Measurements from ENCODE around the gene EYS.

The EYS gene

DNA sequence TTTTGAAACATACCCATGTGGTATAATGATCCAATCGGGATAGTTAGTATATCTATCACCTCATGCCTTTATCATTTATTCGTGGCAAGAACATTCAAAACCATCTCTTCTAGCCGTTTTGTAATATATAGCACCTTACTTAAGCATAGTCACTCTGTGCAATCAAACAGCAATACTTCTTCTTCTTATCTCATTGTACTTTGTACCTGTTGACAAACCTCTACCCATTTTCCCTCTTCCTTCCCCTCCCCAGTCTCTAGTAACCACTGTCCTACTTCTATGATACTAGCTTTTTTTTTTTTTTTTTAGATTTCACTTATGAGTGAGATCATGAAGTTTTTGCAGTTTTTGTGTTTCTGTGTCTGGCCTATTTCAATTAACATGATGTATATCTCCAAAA, 296.7 kb downstream of the EYS start:
- no peak overlapping the region for H3K23ac ChIP-seq (ENCODE audit: low read length in 2 of 2)
- no peaks in the 10 kb centered on the region for H3K4me1 ChIP-seq (ENCODE audit: control insufficient read depth, insufficient read depth, low read depth, low read length)
- H3K14ac ChIP-seq (ENCODE audit: low read length in 2 of 2), result no peak overlapping the region
- H4K8ac ChIP-seq (ENCODE audit: low read length), result no peak overlapping the region
- H2BK15ac ChIP-seq (ENCODE audit: low read depth, poor library complexity, severe bottlenecking), result no peak overlapping the region
- no peak overlapping the region for H2AFZ ChIP-seq (ENCODE audit: low read depth, low read length)
- H3K4ac ChIP-seq (ENCODE audit: low read depth in 1 of 2, low read length in 2 of 2), result no peak overlapping the region
- no peak for DNase-seq
- 94% methylated on average over 3 of the region's 3 CpGs for WGBS
- H4K91ac ChIP-seq (ENCODE audit: low read length), result no peak overlapping the region
- no peak overlapping the region for H2AK5ac ChIP-seq (ENCODE audit: low read length, severe bottlenecking)
- no peak overlapping the region for H3K4me2 ChIP-seq (ENCODE audit: low read length, poor library complexity, severe bottlenecking)
- H3K27me3 ChIP-seq (ENCODE audit: control insufficient read depth in 1 of 2, insufficient read depth in 1 of 2, low read length in 2 of 2), result no peaks in the 10 kb centered on the region
- no peak overlapping the region for H3K27ac ChIP-seq (ENCODE audit: low read length, poor library complexity, severe bottlenecking)
- H3K9ac ChIP-seq (ENCODE audit: low read length), result no peak overlapping the region
- peaks cover 4% of the 10 kb centered on the region for H3K9me3 ChIP-seq (ENCODE audit: control insufficient read depth, low read length)
- H3K79me1 ChIP-seq (replicated peaks; ENCODE audit: low read length, poor library complexity, severe bottlenecking), result no peaks in the 10 kb centered on the region
- H3K18ac ChIP-seq (ENCODE audit: low read depth in 1 of 2, low read length in 2 of 2), result no peak overlapping the region
- no peak overlapping the region for H3K4me3 ChIP-seq (ENCODE audit: insufficient read depth in 1 of 2, low read depth in 1 of 2, low read length in 2 of 2)
- H2BK12ac ChIP-seq (ENCODE audit: low read length in 2 of 2), result no peak overlapping the region
- H3K36me3 ChIP-seq (ENCODE audit: control insufficient read depth in 1 of 2, insufficient read depth in 2 of 2, low read depth in 1 of 2, low read length in 2 of 2), result no peaks in the 10 kb centered on the region
- H2BK120ac ChIP-seq (ENCODE audit: low read depth, low read length), result no peak overlapping the region
- no peak overlapping the region for H2BK5ac ChIP-seq (ENCODE audit: low read depth, low read length, poor library complexity, severe bottlenecking)

GRCh38 chr6:65402564-65402963, 304.5 kb downstream of the EYS start:
- Histone ChIP-seq H2BK15ac (ENCODE audit: low read depth, poor library complexity, severe bottlenecking) (no peak overlapping the region), H3K27ac (ENCODE audit: low read length, poor library complexity, severe bottlenecking) (no peak overlapping the region), H3K4me2 (ENCODE audit: low read length, poor library complexity, severe bottlenecking) (no peak overlapping the region), H3K4me3 (ENCODE audit: insufficient read depth in 1 of 2, low read depth in 1 of 2, low read length in 2 of 2) (no peak overlapping the region), H2BK12ac (ENCODE audit: low read length in 2 of 2) (no peak overlapping the region), H2AFZ (ENCODE audit: low read depth, low read length) (no peak overlapping the region), H3K4me1 (ENCODE audit: control insufficient read depth, insufficient read depth, low read depth, low read length) (no peaks in the 10 kb centered on the region), H3K27me3 (ENCODE audit: control insufficient read depth in 1 of 2, insufficient read depth in 1 of 2, low read length in 2 of 2) (no peaks in the 10 kb centered on the region), H3K23ac (ENCODE audit: low read length in 2 of 2) (no peak overlapping the region), H3K4ac (ENCODE audit: low read depth in 1 of 2, low read length in 2 of 2) (no peak overlapping the region), H4K8ac (ENCODE audit: low read length) (no peak overlapping the region), H2BK5ac (ENCODE audit: low read depth, low read length, poor library complexity, severe bottlenecking) (no peak overlapping the region), H3K36me3 (ENCODE audit: control insufficient read depth in 1 of 2, insufficient read depth in 2 of 2, low read depth in 1 of 2, low read length in 2 of 2) (no peaks in the 10 kb centered on the region), H3K18ac (ENCODE audit: low read depth in 1 of 2, low read length in 2 of 2) (no peak overlapping the region), H3K79me1 (replicated peaks; ENCODE audit: low read length, poor library complexity, severe bottlenecking) (no peaks in the 10 kb centered on the region), H3K9ac (ENCODE audit: low read length) (no peak overlapping the region), H4K91ac (ENCODE audit: low read length) (no peak overlapping the region), H2AK5ac (ENCODE audit: low read length, severe bottlenecking) (no peak overlapping the region), H2BK120ac (ENCODE audit: low read depth, low read length) (no peak overlapping the region), H3K14ac (ENCODE audit: low read length in 2 of 2) (no peak overlapping the region), H3K9me3 (ENCODE audit: control insufficient read depth, low read length) (no peaks in the 10 kb centered on the region)
- DNase-seq, result no peak

DNA sequence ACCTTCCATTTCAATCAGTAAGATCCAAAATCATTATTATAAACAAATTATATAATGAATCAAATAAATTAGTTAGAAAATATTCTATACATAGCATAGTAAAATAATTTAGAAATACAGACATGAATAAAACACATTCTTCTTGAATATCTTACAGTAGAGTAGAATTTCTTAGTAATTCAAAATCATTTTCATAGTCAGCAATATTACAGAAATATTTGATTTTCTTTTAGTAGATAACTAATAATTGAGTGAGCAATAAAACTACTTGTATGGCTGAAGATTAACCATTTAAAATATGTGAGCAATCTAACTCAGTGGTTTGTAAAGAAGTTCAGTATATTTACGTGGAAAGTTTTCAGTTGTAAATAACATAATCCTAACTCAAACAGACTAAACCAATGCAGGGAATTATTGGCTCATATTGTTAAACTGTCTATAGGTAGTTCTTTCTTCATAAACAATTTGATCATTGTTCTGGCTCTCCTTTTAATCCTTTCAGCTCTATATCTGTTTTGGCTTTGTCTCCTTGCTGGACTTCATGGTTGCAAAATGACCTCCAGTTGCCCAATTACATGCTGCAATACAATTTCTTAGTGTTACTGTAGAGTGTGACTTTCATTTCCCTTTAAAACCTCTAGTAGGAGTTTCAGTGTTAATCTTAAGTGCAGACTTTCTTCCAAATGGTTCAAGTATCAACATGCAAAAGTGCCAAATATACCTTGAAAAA, 307.5 kb downstream of the EYS start:
- H3K23ac ChIP-seq (ENCODE audit: low read length in 2 of 2), result no peak overlapping the region
- H2BK120ac ChIP-seq (ENCODE audit: low read depth, low read length), result no peak overlapping the region
- H4K8ac ChIP-seq (ENCODE audit: low read length), result no peak overlapping the region
- peak; percentile 31 for DNase-seq
- no peak overlapping the region for H4K91ac ChIP-seq (ENCODE audit: low read length)
- no peak overlapping the region for H2AFZ ChIP-seq (ENCODE audit: low read depth, low read length)
- no peak overlapping the region for H3K18ac ChIP-seq (ENCODE audit: low read depth in 1 of 2, low read length in 2 of 2)
- no peaks in the 10 kb centered on the region for H3K79me1 ChIP-seq (replicated peaks; ENCODE audit: low read length, poor library complexity, severe bottlenecking)
- no CpG with 5 or more reads among the region's 1 CpG for WGBS
- no peak overlapping the region for H2BK15ac ChIP-seq (ENCODE audit: low read depth, poor library complexity, severe bottlenecking)
- H3K36me3 ChIP-seq (ENCODE audit: control insufficient read depth in 1 of 2, insufficient read depth in 2 of 2, low read depth in 1 of 2, low read length in 2 of 2), result no peaks in the 10 kb centered on the region
- no peak overlapping the region for H2AK5ac ChIP-seq (ENCODE audit: low read length, severe bottlenecking)
- no peaks in the 10 kb centered on the region for H3K4me1 ChIP-seq (ENCODE audit: control insufficient read depth, insufficient read depth, low read depth, low read length)
- no peak overlapping the region for H3K14ac ChIP-seq (ENCODE audit: low read length in 2 of 2)
- no peak overlapping the region for H3K4me3 ChIP-seq (ENCODE audit: insufficient read depth in 1 of 2, low read depth in 1 of 2, low read length in 2 of 2)
- no peak overlapping the region for H2BK5ac ChIP-seq (ENCODE audit: low read depth, low read length, poor library complexity, severe bottlenecking)
- no peak overlapping the region for H3K9ac ChIP-seq (ENCODE audit: low read length)
- no peak overlapping the region for H2BK12ac ChIP-seq (ENCODE audit: low read length in 2 of 2)
- no peak overlapping the region for H3K4ac ChIP-seq (ENCODE audit: low read depth in 1 of 2, low read length in 2 of 2)
- peaks cover 6% of the 10 kb centered on the region for H3K9me3 ChIP-seq (ENCODE audit: control insufficient read depth, low read length)
- H3K27ac ChIP-seq (ENCODE audit: low read length, poor library complexity, severe bottlenecking), result no peak overlapping the region
- no peaks in the 10 kb centered on the region for H3K27me3 ChIP-seq (ENCODE audit: control insufficient read depth in 1 of 2, insufficient read depth in 1 of 2, low read length in 2 of 2)
- no peak overlapping the region for H3K4me2 ChIP-seq (ENCODE audit: low read length, poor library complexity, severe bottlenecking)

GRCh38 chr6:65398851-65399250, 308.2 kb downstream of the EYS start:
- H3K9me3 ChIP-seq (ENCODE audit: control insufficient read depth, low read length), result peaks cover 6% of the 10 kb centered on the region
- H3K27me3 ChIP-seq (ENCODE audit: control insufficient read depth in 1 of 2, insufficient read depth in 1 of 2, low read length in 2 of 2), result no peaks in the 10 kb centered on the region
- no peak overlapping the region for H3K9ac ChIP-seq (ENCODE audit: low read length)
- no peaks in the 10 kb centered on the region for H3K4me1 ChIP-seq (ENCODE audit: control insufficient read depth, insufficient read depth, low read depth, low read length)
- H2BK12ac ChIP-seq (ENCODE audit: low read length in 2 of 2), result no peak overlapping the region
- no peak overlapping the region for H2BK120ac ChIP-seq (ENCODE audit: low read depth, low read length)
- H2AFZ ChIP-seq (ENCODE audit: low read depth, low read length), result no peak overlapping the region
- H3K4me3 ChIP-seq (ENCODE audit: insufficient read depth in 1 of 2, low read depth in 1 of 2, low read length in 2 of 2), result no peak overlapping the region
- no peak overlapping the region for H2BK15ac ChIP-seq (ENCODE audit: low read depth, poor library complexity, severe bottlenecking)
- no peak for DNase-seq
- H3K27ac ChIP-seq (ENCODE audit: low read length, poor library complexity, severe bottlenecking), result no peak overlapping the region
- H2BK5ac ChIP-seq (ENCODE audit: low read depth, low read length, poor library complexity, severe bottlenecking), result no peak overlapping the region
- H3K23ac ChIP-seq (ENCODE audit: low read length in 2 of 2), result no peak overlapping the region
- no peaks in the 10 kb centered on the region for H3K79me1 ChIP-seq (replicated peaks; ENCODE audit: low read length, poor library complexity, severe bottlenecking)
- no peak overlapping the region for H3K14ac ChIP-seq (ENCODE audit: low read length in 2 of 2)
- no peak overlapping the region for H2AK5ac ChIP-seq (ENCODE audit: low read length, severe bottlenecking)
- H3K36me3 ChIP-seq (ENCODE audit: control insufficient read depth in 1 of 2, insufficient read depth in 2 of 2, low read depth in 1 of 2, low read length in 2 of 2), result no peaks in the 10 kb centered on the region
- no peak overlapping the region for H3K18ac ChIP-seq (ENCODE audit: low read depth in 1 of 2, low read length in 2 of 2)
- no peak overlapping the region for H3K4me2 ChIP-seq (ENCODE audit: low read length, poor library complexity, severe bottlenecking)
- 96% methylated on average over 2 of the region's 2 CpGs for WGBS
- H4K91ac ChIP-seq (ENCODE audit: low read length), result no peak overlapping the region
- H3K4ac ChIP-seq (ENCODE audit: low read depth in 1 of 2, low read length in 2 of 2), result no peak overlapping the region
- no peak overlapping the region for H4K8ac ChIP-seq (ENCODE audit: low read length)

All from mesenchymal stem cell (in vitro differentiated cells and primary cell).